HepG2 (cell line): ENCODE measurements around the gene AKR1A1. TPM values are rescaled to one million over a fixed set of nuclear protein-coding genes. Genes with fewer than 3 reads are reported as not detected.
A peak's percentile ranks its signal among the peaks of the same experiment; 100 is the strongest.

ENCODE experiments used
- ATAC-seq: fragments of 200-7000 bp; cut with Tn5 transposase; 3 replicates; pipeline ENCODE4 v1.9.1; 2020; ENCODE audit warnings: mild to moderate bottlenecking, moderate library complexity
- BruUV-seq: library from RNA; stranded (reverse); fragments of 400-500 nt; replicated peaks from 2 replicates; lab custom pipeline; 2021; lab: Mats Ljungman, UMichigan
- CTCF ChIA-PET: fragments of 300-600 bp; formaldehyde crosslinking; extraction: SDS; loops from one replicate; lab custom pipeline; 2021; ENCODE audit warnings: low total read pairs, inconsistent platforms, low intra/inter-chr PET ratio; lab: Yijun Ruan, JAX
- POLR2A ChIA-PET: fragments of 350-600 bp; sonication (Branson Sonifier 250); formaldehyde crosslinking; loops from one replicate; lab custom pipeline; 2020; ENCODE audit warnings: antibody characterized with exemption, inconsistent platforms; lab: Yijun Ruan, JAX
- DNase-seq: peaks from one replicate; pipeline ENCODE4 v3.0.0-alpha.2; 2015; ENCODE audit warnings: low spot score
- FAIRE-seq: peaks from 3 replicates; lab custom pipeline; 2011; peaks lifted over from hg19 to GRCh38; lab: Jason Lieb, UNC
- H2AFZ ChIP-seq: one replicate; pipeline ENCODE4 v1.6.1; 2011; ENCODE audit warnings: low read length, inconsistent platforms
- H3K27ac ChIP-seq: fragments of 300-600 bp; 3 replicates; pipeline ENCODE4 v1.8.0; 2011; ENCODE audit warnings: mixed run types, mild to moderate bottlenecking, mixed read lengths, low read length, inconsistent platforms; ENCODE audit not compliant: insufficient read depth; ENCODE audit errors: extremely low read length
- H3K27me3 ChIP-seq, 2 experiments: fragments of 200-600 bp in 1 of 2; 2 replicates in 1 of 2; 3 replicates in 1 of 2; pipeline versions ENCODE4 v1.6.0 to v1.8.0; 2011; ENCODE audit warnings: low read length in 2 of 2, mild to moderate bottlenecking in 2 of 2, moderate library complexity in 2 of 2, inconsistent platforms in 1 of 2; ENCODE audit not compliant: insufficient read depth in 2 of 2, control insufficient read depth in 1 of 2
- H3K36me3 ChIP-seq, 2 experiments: fragments of 200-600 bp in 1 of 2; replicated peaks in 1 of 2; 2 replicates in 1 of 2; 3 replicates in 1 of 2; pipeline versions ENCODE4 v1.5.1 to v1.8.0; 2011; ENCODE audit warnings: low read length in 2 of 2, inconsistent platforms in 1 of 2; ENCODE audit not compliant: insufficient read depth in 2 of 2, control insufficient read depth in 1 of 2
- H3K4me1 ChIP-seq: 2 replicates; pipeline ENCODE4 v1.5.1; 2012; ENCODE audit warnings: low read length, inconsistent platforms; ENCODE audit not compliant: insufficient read depth
- H3K4me2 ChIP-seq: 2 replicates; pipeline ENCODE4 v1.6.0; 2011; ENCODE audit warnings: low read depth, low read length, inconsistent platforms
- H3K4me3 ChIP-seq, 3 experiments: fragments of 200-600 bp in 1 of 3; sonication (generic), shearing (Covaris generic) in 1 of 3; replicated peaks in 1 of 3; 2 replicates each; pipeline ENCODE4 v1.5.1; 2011 to 2016; ENCODE audit warnings: low read length in 3 of 3, inconsistent platforms in 2 of 3, low read depth in 2 of 3, mild to moderate bottlenecking in 2 of 3, control low read depth in 1 of 3, mixed read lengths in 1 of 3; ENCODE audit not compliant: insufficient read depth in 1 of 3
- H3K79me2 ChIP-seq: one replicate; pipeline ENCODE4 v1.6.1; 2011; ENCODE audit warnings: low read length, inconsistent platforms; ENCODE audit not compliant: insufficient read depth
- H3K9ac ChIP-seq: 2 replicates; pipeline ENCODE4 v1.6.0; 2011; ENCODE audit warnings: mild to moderate bottlenecking, low read depth, low read length, inconsistent platforms; ENCODE audit not compliant: insufficient read depth
- H3K9me3 ChIP-seq: 2 replicates; pipeline ENCODE4 v1.5.1; 2012; ENCODE audit warnings: mild to moderate bottlenecking, low read length
- H4K20me1 ChIP-seq: 2 replicates; pipeline ENCODE4 v1.6.0; 2011; ENCODE audit warnings: inconsistent platforms, mild to moderate bottlenecking, low read length, moderate library complexity; ENCODE audit not compliant: insufficient read depth
- ARNTL ChIP-seq: sonication (generic); formaldehyde crosslinking; IDR thresholded peaks from 2 replicates; pipeline ENCODE4 v1.4.0; 2020; ENCODE audit warnings: mild to moderate bottlenecking, missing genetic modification reagents
- FOXK2 ChIP-seq: fragments of 450-650 bp; IDR thresholded peaks from 2 replicates; pipeline ENCODE4 v1.6.1; 2016
- PAF1 ChIP-seq: IDR thresholded peaks from 2 replicates; pipeline ENCODE4 v1.6.1; 2016; ENCODE audit warnings: missing genetic modification reagents, missing compliant biosample characterization
- POLR2AphosphoS5 ChIP-seq: IDR thresholded peaks from 2 replicates; pipeline ENCODE4 v1.6.1; 2012; ENCODE audit warnings: low read depth, low read length
- POLR2G ChIP-seq: fragments of 200-400 bp; formaldehyde crosslinking; IDR thresholded peaks from 2 replicates; pipeline ENCODE4 v1.6.1; 2018; ENCODE audit warnings: mild to moderate bottlenecking, low read depth, low read length, moderate library complexity
- RBFOX2 ChIP-seq: fragments of 200-400 bp; formaldehyde crosslinking; IDR thresholded peaks from 2 replicates; pipeline ENCODE4 v1.6.1; 2017; ENCODE audit warnings: low read depth, mild to moderate bottlenecking, low read length
- RBM22 ChIP-seq: fragments of 200-400 bp; formaldehyde crosslinking; optimal IDR thresholded peaks from 2 replicates; pipeline ENCODE3; 2017; ENCODE audit warnings: mild to moderate bottlenecking, low read length, moderate library complexity
- STAT6 ChIP-seq: sonication (generic); formaldehyde crosslinking; IDR thresholded peaks from 2 replicates; pipeline ENCODE4 v1.4.0; 2020; ENCODE audit warnings: missing genetic modification reagents, mild to moderate bottlenecking, borderline replicate concordance
- WGBS: methylation state at CpG from one replicate; pipeline ENCODE4 v1.1.6; 2017; ENCODE audit warnings: low lambda C conversion rate; 5-methylcytosine and 5-hydroxymethylcytosine counted together
- in situ Hi-C: cut with HindIII; loops from 2 replicates; pipeline ENCODE4 v1.10.0; 2017; ENCODE audit warnings: low pct_unique_long_range_greater_than_20kb; ENCODE audit not compliant: extremely low pct_ligation_motif_present
- intact Hi-C: fragments of 100-400 bp; cut with micrococcal nuclease; formaldehyde crosslinking; loops from one replicate; pipeline ENCODE4 v1.10.0; 2022; ENCODE audit not compliant: unreplicated experiment
- polyA plus RNA-seq, 8 experiments: library from polyadenylated mRNA; depleted of rRNA in 3 of 8; stranded (reverse) in 7 of 8; unstranded in 1 of 8; fragments of >200 nt; fragmentation: Illumina TruSeq in 4 of 8; extraction: Trizol in 4 of 8; gene quantifications; 2 replicates each; pipeline versions ENCODE4 v1.2.1 to v1.2.3, GENCODE V29; 2011 to 2016; ENCODE audit warnings: low read depth in 4 of 8, missing spikeins in 1 of 8, mixed read lengths in 1 of 8; ENCODE audit not compliant: insufficient read depth in 1 of 8
- total RNA-seq, 5 experiments: library from RNA; depleted of rRNA; stranded (reverse); fragments of >200 nt; fragmentation: Illumina TruSeq; extraction: Trizol; gene quantifications; 2 replicates each; pipeline ENCODE4 v1.2.3, GENCODE V29; 2016; ENCODE audit warnings: low read depth in 1 of 5

AKR1A1 gene
- total and polyA plus RNA-seq, 2 of the 13 experiments (the other 11 are each of a cell fraction or from before 2014, with no cell fraction given), result 181 to 217 TPM

DNA sequence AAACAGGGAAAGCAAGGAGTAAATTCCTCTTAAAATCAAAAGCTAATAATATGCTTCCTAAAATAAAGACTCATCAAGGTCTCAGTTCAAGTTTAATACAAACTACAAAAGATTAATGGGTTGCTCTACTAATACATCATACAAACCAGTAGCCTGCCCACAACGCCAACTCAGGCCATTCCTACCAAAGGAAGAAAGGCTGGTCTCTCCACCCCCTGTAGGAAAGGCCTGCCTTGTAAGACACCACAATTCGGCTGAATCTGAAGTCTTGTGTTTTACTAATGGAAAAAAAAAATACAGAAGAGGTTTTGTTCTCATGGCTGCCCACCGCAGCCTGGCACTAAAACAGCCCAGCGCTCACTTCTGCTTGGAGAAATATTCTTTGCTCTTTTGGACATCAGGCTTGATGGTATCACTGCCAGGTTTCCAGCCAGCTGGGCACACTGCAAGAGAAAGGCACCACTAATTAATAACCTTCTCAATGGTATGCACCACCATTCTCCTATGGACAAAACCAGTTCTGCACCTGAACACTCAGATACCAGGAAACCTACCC, 39.6 kb upstream of the AKR1A1 start:
- Histone ChIP-seq H4K20me1 (peaks cover 37% of the 10 kb centered on the region), H3K27me3 (no peaks in the 10 kb centered on the region), H3K4me3 (no peak overlapping the region), H3K79me2 (peaks cover 16% of the 10 kb centered on the region), H3K27ac (peak overlapping the region; percentile 8), H3K4me1 (peaks cover 52% of the 10 kb centered on the region), H3K4me2 (no peak overlapping the region), H3K9me3 (no peaks in the 10 kb centered on the region), H3K36me3 (peaks cover 35 to 63% of the 10 kb centered on the region in 2 experiments), H3K9ac (no peak overlapping the region), H2AFZ (no peak overlapping the region)
- in situ Hi-C loops (loop anchor here (5.0 kb wide), 1 partner anchor 56 kb away; no protein-coding TSS in a partner anchor), intact Hi-C loops (no loop called here)
- FAIRE-seq, result no peak
- TF ChIP-seq POLR2G (peak; percentile 8; the same call in 1 of the 2 replicates), PAF1 (CRISPR knock-in tag) (no peak), STAT6 (CRISPR knock-in tag) (no peak), ARNTL (CRISPR knock-in tag) (no peak), FOXK2 (no peak), RBM22 (peak; percentile 83), RBFOX2 (peak; percentile 66), POLR2AphosphoS5 (0 out of 2 replicates have a peak, but pooled peaks have one; percentile 16)
- 92% methylated on average over 4 of the region's 4 CpGs for WGBS
- BruUV-seq, result no TSS peak
- ChIA-PET POLR2A (interaction anchor here (0.6 to 8.0 kb wide), 8 partner anchors 8 to 59 kb away, joined by 3 to 110 read pairs (median 12); partner anchors contain the start of genes CCDC163, MMACHC, PRDX1 and TESK2), CTCF (interaction anchor here (3.6 kb wide), 1 partner anchor 58 kb away, joined by 49 read pairs; no protein-coding TSS in a partner anchor)
- ATAC-seq, result no peak
- DNase-seq, result no peak
